ENCODE measurements around the gene KLHL2. TPM values are rescaled to one million over a fixed set of nuclear protein-coding genes. Genes with fewer than 3 reads are reported as not detected.
"Not testable (repeated sequence)": the region's sequence is repeated elsewhere in the genome, so short reads cannot be mapped to it uniquely, and the experiment has no call there.

Gene KLHL2
- total and polyA plus RNA-seq, 2 donors (not counting 3 experiments of a cell fraction or from before 2014, with no cell fraction given) = 9.9 to 22.1 TPM

GRCh38 chr4:165209796-165210195 lies 2.4 kb downstream of the KLHL2 start:
- FAIRE-seq (no peak), DNase-seq (ENCODE audit: low read depth, low spot score) (no peak)
- H3K27me3 ChIP-seq (ENCODE audit: control insufficient read depth in 2 of 2, insufficient read depth in 2 of 2, low read length in 2 of 2) = no peaks in the 10 kb centered on the region
- no peak overlapping the region for H3K4me2 ChIP-seq (ENCODE audit: insufficient read depth, low read length)
- no peak for TF ChIP-seq MYC (IDR thresholded peaks at IDR 0.05; ENCODE audit: low read depth, low read length)
- no peak for TF ChIP-seq EZH2 (IDR thresholded peaks at IDR 0.05; ENCODE audit: borderline replicate concordance, low read depth, low read length, severe bottlenecking)
- peaks cover 42% of the 10 kb centered on the region for H3K79me2 ChIP-seq (ENCODE audit: control insufficient read depth, insufficient read depth, low read length)
- ChIA-PET POLR2A (interaction anchor here (1.7 kb wide), 1 partner anchor 118 kb away, joined by 6 read pairs; the partner anchor contains the start of gene MSMO1), CTCF (interaction anchor here (1.2 to 1.5 kb wide), 2 partner anchors 79 to 97 kb away, joined by 4 read pairs; partner anchors contain the start of gene TMEM192)
- no peak overlapping the region for H3K4me3 ChIP-seq (replicated peaks in 1 of 3; ENCODE audit: insufficient read depth in 1 of 3, low read depth in 1 of 3, low read length in 3 of 3)
- H3K36me3 ChIP-seq (ENCODE audit: control insufficient read depth in 2 of 2, extremely low read depth in 1 of 2, insufficient read depth in 2 of 2, low read length in 2 of 2) = no peaks in the 10 kb centered on the region
- H3K9ac ChIP-seq (replicated peaks; ENCODE audit: extremely low read depth, insufficient read depth, low read length) = no peak overlapping the region
- H4K20me1 ChIP-seq (replicated peaks; ENCODE audit: control insufficient read depth, extremely low read depth, insufficient read depth, low read length) = no peaks in the 10 kb centered on the region
- BruUV-seq (replicated peaks) = no TSS peak
- H3K9me3 ChIP-seq (replicated peaks; ENCODE audit: control insufficient read depth, insufficient read depth, low read length) = no peaks in the 10 kb centered on the region
- no peaks in the 10 kb centered on the region for H3K9me1 ChIP-seq (replicated peaks; ENCODE audit: control insufficient read depth, extremely low read depth, insufficient read depth, low read length)
- no peak overlapping the region for H3K27ac ChIP-seq (ENCODE audit: insufficient read depth, low read depth, low read length)
- dilution Hi-C loops (cut with MboI; ENCODE audit: extremely low pct_ligation_motif_present, low sequenced_read_pairs) (no loop called here), intact Hi-C loops (cut with micrococcal nuclease) (loop anchor here (5.0 kb wide), 1 partner anchor 97 kb away; the partner anchor contains the start of gene TMEM192)
- H2AFZ ChIP-seq (ENCODE audit: low read depth, low read length) = no peak overlapping the region
- H3K4me1 ChIP-seq (ENCODE audit: control insufficient read depth, extremely low read depth, insufficient read depth, low read length) = peaks cover 29% of the 10 kb centered on the region

DNA sequence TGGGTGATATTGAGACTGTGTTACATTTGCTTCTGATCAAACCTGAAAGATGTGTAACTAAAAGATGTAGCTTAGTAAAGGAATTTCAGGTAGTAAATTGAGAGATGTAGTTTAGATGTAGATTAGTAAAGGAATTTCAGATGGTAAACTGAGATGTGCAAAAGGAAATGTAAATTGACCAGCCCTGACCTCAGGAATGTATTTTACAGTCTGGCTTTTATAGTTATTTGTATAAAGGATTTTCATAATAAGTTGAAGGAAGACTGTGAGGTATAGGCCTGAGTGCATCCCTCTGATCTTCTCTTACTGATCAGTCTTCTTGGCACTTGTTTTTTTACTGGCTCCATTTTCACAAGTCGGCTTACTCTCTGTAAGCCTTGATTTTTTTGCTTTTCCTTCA lies 3.2 kb downstream of the KLHL2 start:
- no peaks in the 10 kb centered on the region for H3K36me3 ChIP-seq (ENCODE audit: control insufficient read depth in 2 of 2, extremely low read depth in 1 of 2, insufficient read depth in 2 of 2, low read length in 2 of 2)
- BruUV-seq (replicated peaks) = no TSS peak
- ChIA-PET CTCF (interaction anchor here (1.5 kb wide), 1 partner anchor 98 kb away, joined by 4 read pairs; the partner anchor contains the start of gene TMEM192), POLR2A (no interaction called here)
- no peak overlapping the region for H3K27ac ChIP-seq (ENCODE audit: insufficient read depth, low read depth, low read length)
- intact Hi-C loops (cut with micrococcal nuclease) = no loop called here
- TF ChIP-seq FOS (IDR thresholded peaks at IDR 0.05; ENCODE audit: borderline replicate concordance, insufficient read depth, low read length) (no peak), JUN (IDR thresholded peaks at IDR 0.05; ENCODE audit: borderline replicate concordance, insufficient read depth, insufficient read length, low read depth) (no peak), POLR2AphosphoS5 (IDR thresholded peaks at IDR 0.05; ENCODE audit: insufficient read depth, low read depth, low read length) (no peak), CTCF (IDR thresholded peaks at IDR 0.05; ENCODE audit: extremely low read depth in 1 of 2, insufficient read depth in 1 of 2, low read depth in 1 of 2, low read length in 2 of 2) (no peak), MAX (IDR thresholded peaks at IDR 0.05; ENCODE audit: insufficient read depth, insufficient read length) (no peak), GATA2 (IDR thresholded peaks at IDR 0.05; ENCODE audit: insufficient read depth, insufficient read length, low read depth, low read length) (no peak), POLR2A (IDR thresholded peaks at IDR 0.05; ENCODE audit: low read depth, low read length) (no peak), EZH2 (IDR thresholded peaks at IDR 0.05; ENCODE audit: borderline replicate concordance, low read depth, low read length, severe bottlenecking) (no peak)
- H3K27me3 ChIP-seq (ENCODE audit: control insufficient read depth in 2 of 2, insufficient read depth in 2 of 2, low read length in 2 of 2) = no peaks in the 10 kb centered on the region
- no peak overlapping the region for H3K4me2 ChIP-seq (ENCODE audit: insufficient read depth, low read length)
- no peak overlapping the region for H3K4me3 ChIP-seq (replicated peaks in 1 of 3; ENCODE audit: insufficient read depth in 1 of 3, low read depth in 1 of 3, low read length in 3 of 3)
- H3K9me3 ChIP-seq (replicated peaks; ENCODE audit: control insufficient read depth, insufficient read depth, low read length) = no peaks in the 10 kb centered on the region
- H3K4me1 ChIP-seq (ENCODE audit: control insufficient read depth, extremely low read depth, insufficient read depth, low read length) = peaks cover 33% of the 10 kb centered on the region
- no peak overlapping the region for H2AFZ ChIP-seq (ENCODE audit: low read depth, low read length)
- no peaks in the 10 kb centered on the region for H3K9me1 ChIP-seq (replicated peaks; ENCODE audit: control insufficient read depth, extremely low read depth, insufficient read depth, low read length)
- no peaks in the 10 kb centered on the region for H4K20me1 ChIP-seq (replicated peaks; ENCODE audit: control insufficient read depth, extremely low read depth, insufficient read depth, low read length)
- peaks cover 42% of the 10 kb centered on the region for H3K79me2 ChIP-seq (ENCODE audit: control insufficient read depth, insufficient read depth, low read length)
- DNase-seq (ENCODE audit: low read depth, low spot score) (no peak), FAIRE-seq (no peak)
- dilution Hi-C loops (cut with MboI; ENCODE audit: extremely low pct_ligation_motif_present, low sequenced_read_pairs) = no loop called here
- H3K9ac ChIP-seq (replicated peaks; ENCODE audit: extremely low read depth, insufficient read depth, low read length) = no peak overlapping the region

GRCh38 chr4:165212647-165213046 lies 5.3 kb downstream of the KLHL2 start:
- Histone ChIP-seq H3K79me2 (ENCODE audit: control insufficient read depth, insufficient read depth, low read length) (peaks cover 50% of the 10 kb centered on the region), H3K4me1 (ENCODE audit: control insufficient read depth, extremely low read depth, insufficient read depth, low read length) (peaks cover 33% of the 10 kb centered on the region)
- dilution Hi-C loops (cut with MboI; ENCODE audit: extremely low pct_ligation_motif_present, low sequenced_read_pairs); FAIRE-seq; H2AFZ ChIP-seq (ENCODE audit: low read depth, low read length); H3K27ac ChIP-seq (ENCODE audit: insufficient read depth, low read depth, low read length); H3K9me3 ChIP-seq (replicated peaks; ENCODE audit: control insufficient read depth, insufficient read depth, low read length); H3K27me3 ChIP-seq (ENCODE audit: control insufficient read depth in 2 of 2, insufficient read depth in 2 of 2, low read length in 2 of 2); H3K9ac ChIP-seq (replicated peaks; ENCODE audit: extremely low read depth, insufficient read depth, low read length); POLR2A ChIA-PET; H3K36me3 ChIP-seq (ENCODE audit: control insufficient read depth in 2 of 2, extremely low read depth in 1 of 2, insufficient read depth in 2 of 2, low read length in 2 of 2); BruUV-seq (replicated peaks); H3K9me1 ChIP-seq (replicated peaks; ENCODE audit: control insufficient read depth, extremely low read depth, insufficient read depth, low read length); DNase-seq (ENCODE audit: low read depth, low spot score); intact Hi-C loops (cut with micrococcal nuclease); H3K4me2 ChIP-seq (ENCODE audit: insufficient read depth, low read length); H4K20me1 ChIP-seq (replicated peaks; ENCODE audit: control insufficient read depth, extremely low read depth, insufficient read depth, low read length); CTCF ChIA-PET; H3K4me3 ChIP-seq (replicated peaks in 1 of 3; ENCODE audit: insufficient read depth in 1 of 3, low read depth in 1 of 3, low read length in 3 of 3): not testable (repeated sequence)

Measured in endothelial cell of umbilical vein (primary cell).